ENCODE measurements around the gene TTC4.

TTC4 gene

GRCh38 chr1:54695221-54695620, 20.4 kb upstream of the TTC4 start:
- DNase-seq (ENCODE audit: low read depth), result no peak
- no peak overlapping the region for H3K4me3 ChIP-seq (replicated peaks; ENCODE audit: low read depth, low read length)
- TF ChIP-seq CTCF (IDR thresholded peaks at IDR 0.05; ENCODE audit: low read length, missing control alignments), result no peak

- no peak overlapping the region for H3K4me3 ChIP-seq (replicated peaks; ENCODE audit: low read depth, low read length)
- no peak for DNase-seq (ENCODE audit: low read depth)
- no peak for TF ChIP-seq CTCF (IDR thresholded peaks at IDR 0.05; ENCODE audit: low read length, missing control alignments)
Measured at GRCh38 chr1:54695764-54696163, 19.9 kb upstream of the TTC4 start.

- no peak for DNase-seq (ENCODE audit: low read depth)
- H3K4me3 ChIP-seq (replicated peaks; ENCODE audit: low read depth, low read length), result no peak overlapping the region
- TF ChIP-seq CTCF (IDR thresholded peaks at IDR 0.05; ENCODE audit: low read length, missing control alignments), result no peak
Measured at GRCh38 chr1:54696262-54696661, 19.4 kb upstream of the TTC4 start.

- no peak for TF ChIP-seq CTCF (IDR thresholded peaks at IDR 0.05; ENCODE audit: low read length, missing control alignments)
- DNase-seq (ENCODE audit: low read depth), result no peak
- no peak overlapping the region for H3K4me3 ChIP-seq (replicated peaks; ENCODE audit: low read depth, low read length)
Measured at GRCh38 chr1:54697896-54698295, 17.8 kb upstream of the TTC4 start.

- no peak for TF ChIP-seq CTCF (IDR thresholded peaks at IDR 0.05; ENCODE audit: low read length, missing control alignments)
- H3K4me3 ChIP-seq (replicated peaks; ENCODE audit: low read depth, low read length), result no peak overlapping the region
- DNase-seq (ENCODE audit: low read depth), result no peak
Measured at GRCh38 chr1:54698346-54698745, 17.3 kb upstream of the TTC4 start.

- H3K4me3 ChIP-seq (replicated peaks; ENCODE audit: low read depth, low read length), result no peak overlapping the region
- no peak for TF ChIP-seq CTCF (IDR thresholded peaks at IDR 0.05; ENCODE audit: low read length, missing control alignments)
- DNase-seq (ENCODE audit: low read depth), result no peak
Measured at GRCh38 chr1:54699936-54700525, 15.6 kb upstream of the TTC4 start.

GRCh38 chr1:54701066-54701465, 14.6 kb upstream of the TTC4 start:
- no peak overlapping the region for H3K4me3 ChIP-seq (replicated peaks; ENCODE audit: low read depth, low read length)
- TF ChIP-seq CTCF (IDR thresholded peaks at IDR 0.05; ENCODE audit: low read length, missing control alignments), result no peak
- no peak for DNase-seq (ENCODE audit: low read depth)
